Measurements from ENCODE around the gene DYNC1LI2.

Gene DYNC1LI2

DNA sequence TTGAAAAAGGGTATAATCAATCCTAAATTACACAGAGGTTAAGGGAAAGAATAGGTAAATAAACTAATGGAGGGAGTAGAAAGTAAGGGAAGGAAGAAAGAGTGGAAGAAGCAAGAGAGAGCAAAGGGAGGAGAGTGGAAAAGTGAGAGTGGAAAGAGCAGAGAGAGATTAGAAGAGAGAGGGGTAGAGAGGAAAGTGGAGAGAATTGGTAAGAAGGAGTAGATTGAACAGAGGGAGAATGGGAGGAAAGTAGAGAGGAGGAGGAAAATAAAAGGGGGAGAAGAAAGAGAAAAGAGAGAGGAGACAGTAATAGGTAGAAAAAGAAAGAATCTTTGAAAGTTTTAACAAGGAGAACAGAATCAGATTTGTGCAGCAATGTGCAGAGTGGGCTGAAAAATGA lies 25.0 kb upstream of the DYNC1LI2 start:
- no peak for DNase-seq (ENCODE audit: low read depth)
- H3K4me3 ChIP-seq (ENCODE audit: low read length): no peak overlapping the region
- TF ChIP-seq, protein P1, sequence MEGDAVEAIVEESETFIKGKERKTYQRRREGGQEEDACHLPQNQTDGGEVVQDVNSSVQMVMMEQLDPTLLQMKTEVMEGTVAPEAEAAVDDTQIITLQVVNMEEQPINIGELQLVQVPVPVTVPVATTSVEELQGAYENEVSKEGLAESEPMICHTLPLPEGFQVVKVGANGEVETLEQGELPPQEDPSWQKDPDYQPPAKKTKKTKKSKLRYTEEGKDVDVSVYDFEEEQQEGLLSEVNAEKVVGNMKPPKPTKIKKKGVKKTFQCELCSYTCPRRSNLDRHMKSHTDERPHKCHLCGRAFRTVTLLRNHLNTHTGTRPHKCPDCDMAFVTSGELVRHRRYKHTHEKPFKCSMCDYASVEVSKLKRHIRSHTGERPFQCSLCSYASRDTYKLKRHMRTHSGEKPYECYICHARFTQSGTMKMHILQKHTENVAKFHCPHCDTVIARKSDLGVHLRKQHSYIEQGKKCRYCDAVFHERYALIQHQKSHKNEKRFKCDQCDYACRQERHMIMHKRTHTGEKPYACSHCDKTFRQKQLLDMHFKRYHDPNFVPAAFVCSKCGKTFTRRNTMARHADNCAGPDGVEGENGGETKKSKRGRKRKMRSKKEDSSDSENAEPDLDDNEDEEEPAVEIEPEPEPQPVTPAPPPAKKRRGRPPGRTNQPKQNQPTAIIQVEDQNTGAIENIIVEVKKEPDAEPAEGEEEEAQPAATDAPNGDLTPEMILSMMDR (conservative IDR thresholded peaks at IDR 0.05; ENCODE audit: low read depth, low read length): no peak

DNA sequence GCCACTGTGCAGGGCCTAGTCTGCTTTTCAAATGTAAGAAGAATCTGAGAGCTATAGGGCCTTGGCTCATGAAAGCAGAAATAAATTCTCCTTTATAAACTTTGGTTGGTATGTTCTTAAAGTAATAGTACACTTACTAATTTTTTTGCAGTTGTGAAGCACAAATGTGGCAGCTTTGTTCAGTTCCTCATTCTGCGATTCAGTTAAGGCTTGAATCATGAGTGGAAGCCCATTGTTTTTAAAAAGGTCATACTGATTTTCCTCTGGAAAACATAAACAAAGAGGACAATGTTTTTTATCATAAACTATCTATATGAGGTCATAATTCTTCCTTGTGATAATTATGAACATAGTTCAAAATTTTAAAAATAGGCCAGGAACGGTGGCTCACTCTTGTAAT lies 23.6 kb upstream of the DYNC1LI2 start:
- H3K4me3 ChIP-seq (ENCODE audit: low read length): no peak overlapping the region
- no peak for DNase-seq (ENCODE audit: low read depth)
- TF ChIP-seq, protein P1 (conservative IDR thresholded peaks at IDR 0.05; ENCODE audit: low read depth, low read length): no peak

GRCh38 chr16:66758086-66758485 lies 6.7 kb upstream of the DYNC1LI2 start:
- TF ChIP-seq, protein P1 (conservative IDR thresholded peaks at IDR 0.05; ENCODE audit: low read depth, low read length): peak; percentile 6
- DNase-seq (ENCODE audit: low read depth): no peak
- H3K4me3 ChIP-seq (ENCODE audit: low read length): no peak overlapping the region

DNA sequence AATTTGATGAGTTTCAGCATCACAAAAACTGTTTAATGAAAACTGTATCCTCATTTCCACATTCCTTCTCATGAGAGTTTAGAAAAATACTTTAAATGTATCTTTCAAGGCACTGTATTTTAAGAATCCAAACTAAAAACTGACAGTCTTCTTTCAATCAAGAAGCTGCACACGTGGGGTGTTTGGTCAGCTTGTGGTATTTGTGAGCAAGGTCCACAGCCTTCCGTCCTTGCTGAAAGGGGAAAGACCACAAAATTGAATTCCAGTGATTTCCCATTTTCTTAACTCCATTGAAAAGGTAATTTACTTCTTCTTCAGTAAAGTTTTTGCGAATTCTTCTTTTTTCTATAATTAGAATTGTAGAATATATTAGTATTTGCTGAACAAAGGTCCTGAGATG lies 3.4 kb upstream of the DYNC1LI2 start:
- TF ChIP-seq, protein P1 (conservative IDR thresholded peaks at IDR 0.05; ENCODE audit: low read depth, low read length): no peak

DNA sequence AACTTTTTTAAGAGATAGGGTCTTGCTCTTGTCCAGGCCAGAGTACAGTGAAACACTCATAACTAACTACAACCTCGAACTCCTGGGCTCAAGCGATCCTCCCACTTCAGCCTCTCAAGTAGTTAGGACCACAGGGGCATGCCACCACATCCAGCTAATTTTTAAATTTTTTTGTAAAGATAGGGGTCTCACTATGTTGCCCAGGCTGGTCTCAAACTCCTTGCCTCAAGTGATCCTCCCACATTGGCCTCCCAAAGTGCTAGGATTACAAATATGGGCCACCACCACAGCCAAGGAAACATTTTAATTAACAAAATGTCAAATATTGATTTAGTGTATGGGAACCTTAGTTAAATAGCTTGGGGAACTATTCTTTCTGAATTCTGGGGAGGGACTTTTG lies 2.8 kb upstream of the DYNC1LI2 start:
- no peak for DNase-seq (ENCODE audit: low read depth)
- TF ChIP-seq, protein P1 (conservative IDR thresholded peaks at IDR 0.05; ENCODE audit: low read depth, low read length): no peak
- no peak overlapping the region for H3K4me3 ChIP-seq (ENCODE audit: low read length)

More for the DNA sequence above, 3.4 kb upstream of the DYNC1LI2 start:
- H3K4me3 ChIP-seq (ENCODE audit: low read length): no peak overlapping the region
- no peak for DNase-seq (ENCODE audit: low read depth)

DNA sequence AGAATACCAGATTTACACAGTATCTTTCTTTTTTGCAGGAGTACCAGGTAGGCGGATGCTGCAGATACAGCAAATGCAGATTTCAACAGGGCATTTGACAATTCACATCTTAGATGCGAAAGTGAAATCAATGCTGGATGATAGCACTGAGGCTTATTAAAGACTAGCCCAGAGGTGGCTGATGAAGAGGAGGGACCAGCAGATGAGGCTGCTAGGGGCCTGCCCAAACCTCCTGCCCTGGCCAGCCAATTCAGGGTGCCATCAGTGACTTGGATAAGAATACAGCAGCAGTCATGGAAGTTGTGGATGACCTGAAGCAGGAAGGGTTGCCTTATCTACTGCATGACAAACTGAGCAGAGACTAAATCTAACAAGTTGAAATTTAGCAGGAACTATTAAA lies 1.5 kb upstream of the DYNC1LI2 start:
- TF ChIP-seq, protein P1 (conservative IDR thresholded peaks at IDR 0.05; ENCODE audit: low read depth, low read length): no peak
- H3K4me3 ChIP-seq (ENCODE audit: low read length): no peak overlapping the region
- DNase-seq (ENCODE audit: low read depth): no peak

DNA sequence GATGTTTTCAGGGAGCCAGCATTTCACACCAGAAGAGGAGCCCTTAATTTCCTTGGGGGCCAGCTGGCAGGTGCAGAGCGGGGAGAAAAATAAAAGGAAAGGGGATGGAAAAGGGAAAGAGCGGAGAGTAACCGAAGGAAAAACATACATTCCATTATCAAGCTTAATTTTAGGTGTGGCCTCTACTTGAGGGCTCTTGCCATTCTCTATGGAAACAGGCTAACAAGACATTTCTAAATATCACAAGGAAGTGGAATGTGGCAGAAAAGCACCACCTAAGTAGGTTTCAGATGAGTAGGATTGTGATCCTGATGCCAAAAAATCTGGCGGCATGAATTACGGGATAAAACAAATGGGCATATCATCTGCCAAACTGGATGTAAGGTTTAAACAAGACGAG lies 970 bp upstream of the DYNC1LI2 start:
- H3K4me3 ChIP-seq (ENCODE audit: low read length): no peak overlapping the region
- DNase-seq (ENCODE audit: low read depth): no peak
- TF ChIP-seq, protein P1 (conservative IDR thresholded peaks at IDR 0.05; ENCODE audit: low read depth, low read length): no peak

All from retinal pigment epithelial cell (primary cell).